HCT116 (cell line): ENCODE measurements around the gene PRSS21. TPM values are rescaled to one million over a fixed set of nuclear protein-coding genes. Genes with fewer than 3 reads are reported as not detected.

Source experiments
- CBX3 ChIP-seq: IDR thresholded peaks from 2 replicates; pipeline ENCODE4 v1.6.1; 2012; ENCODE audit warnings: low read depth
- CEBPB ChIP-seq: IDR thresholded peaks from 2 replicates; pipeline ENCODE4 v1.6.1; 2012; ENCODE audit warnings: low read depth
- ELF1 ChIP-seq: IDR thresholded peaks from 2 replicates; pipeline ENCODE4 v1.6.1; 2012; ENCODE audit warnings: low read depth, borderline replicate concordance
- EZH2 ChIP-seq: fragments of 200-600 bp; sonication (generic); IDR thresholded peaks from 2 replicates; pipeline ENCODE4 v1.6.1; 2017; ENCODE audit warnings: antibody characterized with exemption, mixed run types
- POLR2AphosphoS5 ChIP-seq: IDR thresholded peaks from 2 replicates; pipeline ENCODE4 v1.6.1; 2011; ENCODE audit warnings: mild to moderate bottlenecking, low read depth, low read length, moderate library complexity
- YY1 ChIP-seq: IDR thresholded peaks from 2 replicates; pipeline ENCODE4 v1.6.1; 2011; ENCODE audit warnings: low read length, low read depth, moderate library complexity, mild to moderate bottlenecking; ENCODE audit not compliant: insufficient replicate concordance; ENCODE audit errors: extremely low read depth
- ZFX ChIP-seq: fragments of 450-650 bp; IDR thresholded peaks from 2 replicates; pipeline ENCODE4 v1.6.1; 2017
- ZNF274 ChIP-seq: fragments of 200-500 bp; sonication (Bioruptor generic); IDR thresholded peaks from 2 replicates; pipeline ENCODE4 v1.6.1; 2014; ENCODE audit warnings: mild to moderate bottlenecking, low read depth, low read length, inconsistent platforms
- total RNA-seq: library from RNA; stranded (reverse); gene quantifications from one replicate; pipeline ENCODE4 v1.2.1, GENCODE V29; 2021; ENCODE audit not compliant: unreplicated experiment
- TF ChIP-seq, protein P1 (sequence below): IDR thresholded peaks from 2 replicates; pipeline ENCODE4 v1.6.1; 2012

The PRSS21 gene
- total RNA-seq, 1 experiment from 2014 or later: 0.39 TPM

DNA sequence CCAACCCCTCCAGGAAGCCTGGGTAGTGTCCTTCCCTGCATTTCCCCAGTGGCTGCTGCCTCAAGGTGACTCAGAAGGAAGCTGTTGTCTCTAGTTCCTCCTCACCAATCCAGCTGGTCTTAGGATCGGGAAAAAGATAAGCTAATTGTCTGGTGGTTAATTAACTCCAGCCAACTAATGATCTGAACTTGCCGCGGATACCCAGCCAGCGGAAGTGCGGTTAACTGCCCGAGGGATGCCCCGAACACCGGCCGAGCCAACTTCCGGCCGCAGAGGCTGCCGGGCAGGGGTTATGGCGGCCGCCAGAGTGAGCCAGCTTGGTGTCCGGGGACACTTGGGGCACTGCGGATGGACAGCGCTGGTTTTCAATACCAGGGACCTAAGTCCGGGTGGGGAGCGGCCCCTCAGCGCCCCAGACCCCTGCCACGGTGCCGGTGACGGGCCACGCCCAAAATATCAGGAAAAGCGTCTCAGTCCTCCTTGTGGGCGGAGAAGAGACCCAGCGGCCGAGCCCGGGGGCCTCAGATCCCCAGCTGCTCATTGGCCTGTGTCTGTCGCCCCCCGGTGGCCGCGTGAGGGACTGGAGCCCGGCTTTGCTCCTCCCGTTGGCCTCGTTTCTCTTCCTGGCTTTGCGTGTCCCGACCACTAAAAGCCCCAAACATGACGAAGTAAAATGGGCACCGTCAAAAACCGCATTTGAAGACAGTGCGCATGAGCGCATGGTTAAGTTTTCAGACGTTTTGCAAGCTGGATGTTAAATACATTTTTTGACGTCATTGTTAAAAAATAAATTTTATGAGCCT is 51.2 kb downstream of the PRSS21 start (continued):
- TF ChIP-seq EZH2 (no peak), ELF1 (peak; percentile 32; the same call in 1 of the 2 replicates), YY1 (peak; percentile 96), CEBPB (no peak), ZFX (peak; percentile 52; the same call in 1 of the 2 replicates), POLR2AphosphoS5 (peak; percentile 93), CBX3 (0 out of 2 replicates have a peak, but pooled peaks have one; percentile 12), ZNF274 (no peak)
- TF ChIP-seq, protein P1, sequence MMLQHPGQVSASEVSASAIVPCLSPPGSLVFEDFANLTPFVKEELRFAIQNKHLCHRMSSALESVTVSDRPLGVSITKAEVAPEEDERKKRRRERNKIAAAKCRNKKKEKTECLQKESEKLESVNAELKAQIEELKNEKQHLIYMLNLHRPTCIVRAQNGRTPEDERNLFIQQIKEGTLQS: no peak
- TF ChIP-seq, all 23 proteins: peak for 14

Other genes starting within 250 kb of the PRSS21 start
- gene KCTD5, start 134.7 kb upstream of the PRSS21 start, total RNA-seq: 42.1 TPM
- gene PRSS27, start 97.0 kb upstream of the PRSS21 start, total RNA-seq: 3.3 TPM
- 541 TPM for gene SRRM2, start 64.6 kb upstream of the PRSS21 start, total RNA-seq
- 239 TPM for gene ELOB, start 40.0 kb upstream of the PRSS21 start, total RNA-seq
- not detected for gene PRSS33, start 29.7 kb upstream of the PRSS21 start, total RNA-seq
- gene PRSS41, start 18.8 kb upstream of the PRSS21 start, total RNA-seq: not detected
- gene ZG16B, start 13.1 kb downstream of the PRSS21 start, total RNA-seq: 2.3 TPM
- gene PRSS22, start 40.9 kb downstream of the PRSS21 start, total RNA-seq: 20.2 TPM
- gene FLYWCH2, start 66.0 kb downstream of the PRSS21 start, total RNA-seq: 33.7 TPM
- gene FLYWCH1, start 94.7 kb downstream of the PRSS21 start, total RNA-seq: 66.6 TPM
- gene KREMEN2, start 147.0 kb downstream of the PRSS21 start, total RNA-seq: 14.1 TPM
- 45.6 TPM for gene PAQR4, start 152.1 kb downstream of the PRSS21 start, total RNA-seq
- gene PKMYT1, start 163.2 kb downstream of the PRSS21 start, total RNA-seq: 104 TPM
- 0.76 TPM for gene CLDN9, start 195.7 kb downstream of the PRSS21 start, total RNA-seq
- 0.49 TPM for gene CLDN6, start 200.9 kb downstream of the PRSS21 start, total RNA-seq
- 188 TPM for gene TNFRSF12A, start 203.1 kb downstream of the PRSS21 start, total RNA-seq
- gene HCFC1R1, start 206.7 kb downstream of the PRSS21 start, total RNA-seq: 60.0 TPM
- gene THOC6, start 206.8 kb downstream of the PRSS21 start, total RNA-seq: 62.9 TPM
- gene BICDL2, start 219.7 kb downstream of the PRSS21 start, total RNA-seq: 21.3 TPM
- 2.5 TPM for gene MMP25, start 229.3 kb downstream of the PRSS21 start, total RNA-seq
- gene IL32, start 248.4 kb downstream of the PRSS21 start, total RNA-seq: 13.7 TPM